ENCODE results near the gene PGA4.
"Not testable (repeated sequence)": the region's sequence is repeated elsewhere in the genome, so short reads cannot be mapped to it uniquely, and the experiment has no call there.

Gene PGA4

GRCh38 chr11:61194981-61195695 lies 27.0 kb upstream of the PGA4 start:
- no peak for DNase-seq (ENCODE audit: low read depth)
- TF ChIP-seq CTCF (IDR thresholded peaks at IDR 0.05; ENCODE audit: insufficient read depth, low read depth, low read length, missing control alignments) = no peak
- H3K4me3 ChIP-seq (ENCODE audit: low read length) = no peak overlapping the region

- DNase-seq (ENCODE audit: low read depth) = no peak
- no peak overlapping the region for H3K4me3 ChIP-seq (ENCODE audit: low read length)
- no peak for TF ChIP-seq CTCF (IDR thresholded peaks at IDR 0.05; ENCODE audit: insufficient read depth, low read depth, low read length, missing control alignments)
Measured at GRCh38 chr11:61195719-61196118, 26.4 kb upstream of the PGA4 start.

- no peak for DNase-seq (ENCODE audit: low read depth)
- no peak for TF ChIP-seq CTCF (IDR thresholded peaks at IDR 0.05; ENCODE audit: insufficient read depth, low read depth, low read length, missing control alignments)
- H3K4me3 ChIP-seq (ENCODE audit: low read length) = no peak overlapping the region
Measured at GRCh38 chr11:61198361-61198760, 23.8 kb upstream of the PGA4 start.

GRCh38 chr11:61198948-61199523 lies 23.1 kb upstream of the PGA4 start:
- no peak overlapping the region for H3K4me3 ChIP-seq (ENCODE audit: low read length)
- no peak for TF ChIP-seq CTCF (IDR thresholded peaks at IDR 0.05; ENCODE audit: insufficient read depth, low read depth, low read length, missing control alignments)
- no peak for DNase-seq (ENCODE audit: low read depth)

- H3K4me3 ChIP-seq (ENCODE audit: low read length) = no peak overlapping the region
- TF ChIP-seq CTCF (IDR thresholded peaks at IDR 0.05; ENCODE audit: insufficient read depth, low read depth, low read length, missing control alignments) = no peak
- no peak for DNase-seq (ENCODE audit: low read depth)
Measured at GRCh38 chr11:61201476-61201875, 20.7 kb upstream of the PGA4 start.

- not testable (repeated sequence) for H3K4me3 ChIP-seq (ENCODE audit: low read length); DNase-seq (ENCODE audit: low read depth)
Measured at GRCh38 chr11:61202950-61203746, 19.0 kb upstream of the PGA4 start, which contains the start of gene PGA3. Gene PGA3 (plus strand): TSS chr11:61203515. CDS start chr11:61203565, 50 bp downstream.

GRCh38 chr11:61203873-61204272 lies 18.3 kb upstream of the PGA4 start:
- DNase-seq (ENCODE audit: low read depth); H3K4me3 ChIP-seq (ENCODE audit: low read length): not testable (repeated sequence)

- not testable (repeated sequence) for H3K4me3 ChIP-seq (ENCODE audit: low read length); DNase-seq (ENCODE audit: low read depth)
Measured at GRCh38 chr11:61204502-61205059, 17.6 kb upstream of the PGA4 start.

GRCh38 chr11:61207636-61208310 lies 14.4 kb upstream of the PGA4 start:
- not testable (repeated sequence) for H3K4me3 ChIP-seq (ENCODE audit: low read length); DNase-seq (ENCODE audit: low read depth)

GRCh38 chr11:61210629-61211028 lies 11.5 kb upstream of the PGA4 start:
- DNase-seq (ENCODE audit: low read depth); H3K4me3 ChIP-seq (ENCODE audit: low read length): not testable (repeated sequence)

- not testable (repeated sequence) for DNase-seq (ENCODE audit: low read depth); H3K4me3 ChIP-seq (ENCODE audit: low read length)
Measured at GRCh38 chr11:61211327-61211952, 10.7 kb upstream of the PGA4 start.
